Activated CD8-positive, alpha-beta T cell treated with anti-CD3 and anti-CD28 coated beads, Interleukin-2, amount 10 ng/mL, durations not matched to agents 7 days and 5 days (primary cell): ENCODE measurements around the gene PGAP3. TPM values are rescaled to one million over a fixed set of nuclear protein-coding genes. Genes with fewer than 3 reads are reported as not detected.

Source experiments
- ATAC-seq: fragments of 150-1000 bp; cut with Tn5 transposase; one replicate; pipeline ENCODE4 v1.10.0; 2021; ENCODE audit warnings: moderate library complexity
- CTCF ChIA-PET: fragments of 350-600 bp; sonication (Branson Sonifier 250); formaldehyde crosslinking; loops from one replicate; lab custom pipeline; 2021; ENCODE audit warnings: antibody characterized with exemption; lab: Charles Lee
- POLR2A ChIA-PET: fragments of 350-600 bp; sonication (Branson Sonifier 250); formaldehyde crosslinking; loops from one replicate; lab custom pipeline; 2021; ENCODE audit warnings: antibody characterized with exemption; lab: Charles Lee
- DNase-seq: peaks from one replicate; pipeline ENCODE4 v3.0.0-alpha.2; 2020
- H3K27ac Mint-ChIP-seq: one replicate; pipeline ENCODE4 v1.8.0; 2021; ENCODE audit warnings: mild to moderate bottlenecking, mixed read lengths
- H3K27me3 Mint-ChIP-seq: one replicate; pipeline ENCODE4 v1.8.0; 2021; ENCODE audit warnings: low read depth, mixed read lengths
- H3K36me3 Mint-ChIP-seq: one replicate; pipeline ENCODE4 v1.8.0; 2021; ENCODE audit warnings: low read depth, mixed read lengths
- H3K4me1 Mint-ChIP-seq: one replicate; pipeline ENCODE4 v1.8.0; 2021; ENCODE audit warnings: low read depth, mixed read lengths
- H3K4me3 Mint-ChIP-seq: one replicate; pipeline ENCODE4 v1.8.0; 2021; ENCODE audit warnings: mild to moderate bottlenecking, mixed read lengths
- H3K9me3 Mint-ChIP-seq: one replicate; pipeline ENCODE4 v1.8.0; 2022; ENCODE audit warnings: mixed read lengths; ENCODE audit not compliant: insufficient read depth
- total RNA-seq, 2 experiments: library from RNA; stranded (reverse); gene quantifications; one replicate each; pipeline ENCODE4 v1.2.3, GENCODE V29; 2021

The PGAP3 gene
- total RNA-seq, 2 experiments from 2014 or later = 12.3 to 14.7 TPM

DNA sequence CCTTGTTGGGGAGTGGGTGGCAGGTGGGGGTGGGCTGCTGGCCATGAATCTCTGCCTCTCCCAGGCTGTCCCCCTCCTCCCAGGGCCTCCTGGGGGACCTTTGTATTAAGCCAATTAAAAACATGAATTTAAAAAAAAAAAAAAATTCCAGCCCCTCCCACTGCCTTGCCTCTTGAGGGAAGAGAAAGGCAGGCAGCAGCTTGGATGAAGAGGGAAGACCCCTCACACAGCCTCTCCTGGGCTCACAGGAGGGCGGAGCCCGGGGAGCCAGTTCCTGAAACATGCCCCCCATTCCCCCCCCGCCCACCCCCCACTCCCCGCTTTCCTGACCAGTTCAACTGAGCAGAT is 24.5 kb downstream of the PGAP3 start:
- no peak for DNase-seq
- peaks cover 19% of the 10 kb centered on the region for H3K36me3 Mint-ChIP-seq
- peaks cover 15% of the 10 kb centered on the region for H3K4me1 Mint-ChIP-seq
- ATAC-seq = no peak
- H3K27ac Mint-ChIP-seq = no peak overlapping the region
- no peaks in the 10 kb centered on the region for H3K9me3 Mint-ChIP-seq
- CTCF ChIA-PET = interaction anchor here (1.0 kb wide), 1 partner anchor 10 kb away, joined by 3 read pairs; no protein-coding TSS in a partner anchor
- H3K27me3 Mint-ChIP-seq = peaks cover 11% of the 10 kb centered on the region
- POLR2A ChIA-PET = interaction anchor here (0.6 to 1.2 kb wide), 2 partner anchors 30 to 66 kb away, joined by 3 read pairs; no protein-coding TSS in a partner anchor
- no peak overlapping the region for H3K4me3 Mint-ChIP-seq

DNA sequence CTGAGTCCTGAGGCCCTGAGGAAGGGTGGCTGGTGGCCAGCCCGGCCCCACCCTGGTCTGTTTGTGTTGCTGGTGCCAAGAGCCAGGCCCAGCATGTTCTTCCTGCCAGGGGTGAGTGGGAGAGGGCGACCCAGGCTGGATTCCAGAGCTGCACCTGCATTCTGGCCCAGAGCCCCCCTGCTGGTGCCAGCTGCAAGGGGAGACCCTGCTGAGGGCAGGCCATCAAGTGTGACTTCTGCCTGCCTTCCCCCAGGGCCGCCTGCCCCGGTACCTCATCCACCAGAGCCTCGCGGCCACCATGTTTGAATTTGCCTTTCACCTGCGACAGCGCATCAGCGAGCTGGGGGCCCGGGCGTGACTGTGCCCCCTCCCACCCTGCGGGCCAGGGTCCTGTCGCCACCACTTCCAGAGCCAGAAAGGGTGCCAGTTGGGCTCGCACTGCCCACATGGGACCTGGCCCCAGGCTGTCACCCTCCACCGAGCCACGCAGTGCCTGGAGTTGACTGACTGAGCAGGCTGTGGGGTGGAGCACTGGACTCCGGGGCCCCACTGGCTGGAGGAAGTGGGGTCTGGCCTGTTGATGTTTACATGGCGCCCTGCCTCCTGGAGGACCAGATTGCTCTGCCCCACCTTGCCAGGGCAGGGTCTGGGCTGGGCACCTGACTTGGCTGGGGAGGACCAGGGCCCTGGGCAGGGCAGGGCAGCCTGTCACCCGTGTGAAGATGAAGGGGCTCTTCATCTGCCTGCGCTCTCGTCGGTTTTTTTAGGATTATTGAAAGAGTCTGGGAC is 25.1 kb downstream of the PGAP3 start:
- ATAC-seq (no peak), DNase-seq (no peak)
- H3K27me3 Mint-ChIP-seq = peaks cover 11% of the 10 kb centered on the region
- POLR2A ChIA-PET = interaction anchor here (1.2 kb wide), 1 partner anchor 67 kb away, joined by 3 read pairs; no protein-coding TSS in a partner anchor
- H3K4me1 Mint-ChIP-seq = peaks cover 21% of the 10 kb centered on the region
- no peaks in the 10 kb centered on the region for H3K9me3 Mint-ChIP-seq
- H3K4me3 Mint-ChIP-seq = no peak overlapping the region
- CTCF ChIA-PET = interaction anchor here (1.0 kb wide), 1 partner anchor 9 kb away, joined by 3 read pairs; no protein-coding TSS in a partner anchor
- peaks cover 21% of the 10 kb centered on the region for H3K36me3 Mint-ChIP-seq
- no peak overlapping the region for H3K27ac Mint-ChIP-seq

- Mint-ChIP-seq H3K4me1 (peaks cover 21% of the 10 kb centered on the region), H3K27me3 (peaks cover 10% of the 10 kb centered on the region), H3K27ac (no peak overlapping the region), H3K9me3 (no peaks in the 10 kb centered on the region), H3K36me3 (peaks cover 23% of the 10 kb centered on the region), H3K4me3 (no peak overlapping the region)
- ATAC-seq (no peak), DNase-seq (no peak)
- POLR2A ChIA-PET = no interaction called here
- CTCF ChIA-PET = interaction anchor here (1.0 kb wide), 1 partner anchor 8 kb away, joined by 3 read pairs; no protein-coding TSS in a partner anchor
These were observed 25.9 kb downstream of the PGAP3 start for GRCh38 chr17:39661744-39662541.

DNA sequence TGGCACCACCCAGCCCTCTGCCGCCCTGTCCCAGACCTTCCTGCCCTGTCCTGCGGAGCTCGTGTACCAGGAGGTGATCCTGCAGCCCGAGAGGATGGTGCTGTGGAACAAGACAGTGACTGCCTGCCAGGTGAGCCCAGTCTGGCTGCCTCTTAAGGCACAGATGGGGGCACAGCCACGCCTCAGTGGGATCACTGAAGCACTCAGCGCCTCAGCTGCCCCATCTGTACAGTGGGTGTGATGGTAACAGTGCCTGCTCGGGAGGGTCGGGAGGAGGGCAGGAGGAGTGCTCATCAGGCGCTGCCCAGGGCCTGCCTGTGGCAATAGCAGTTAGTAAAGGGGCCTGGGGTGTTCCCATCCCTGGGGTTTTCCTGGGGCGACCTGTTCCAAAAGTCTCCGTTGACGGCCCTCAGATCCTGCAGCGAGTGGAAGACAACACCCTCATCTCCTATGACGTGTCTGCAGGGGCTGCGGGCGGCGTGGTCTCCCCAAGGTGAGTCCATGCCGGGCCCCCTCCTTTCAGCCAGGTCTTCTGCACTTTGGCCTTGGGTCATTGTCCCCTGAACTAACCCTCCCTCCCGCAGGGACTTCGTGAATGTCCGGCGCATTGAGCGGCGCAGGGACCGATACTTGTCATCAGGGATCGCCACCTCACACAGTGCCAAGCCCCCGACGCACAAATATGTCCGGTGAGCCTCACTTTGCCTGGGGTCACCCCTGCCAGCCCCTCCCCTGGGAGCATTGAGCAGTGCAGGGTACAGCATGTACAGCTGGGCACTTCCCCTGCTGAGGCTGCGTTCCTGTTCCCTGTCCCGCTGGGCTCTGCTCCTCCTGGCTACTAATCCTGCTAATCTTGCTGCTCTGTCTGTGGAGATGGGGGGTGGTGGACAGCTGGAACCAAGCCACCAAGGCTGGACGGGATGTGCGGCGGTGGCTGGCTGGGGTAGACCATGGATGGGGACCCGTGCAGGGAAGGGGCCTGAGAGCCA is 27.2 kb downstream of the PGAP3 start:
- ChIA-PET CTCF (interaction anchor here (1.1 to 1.2 kb wide), 2 partner anchors 8 to 39 kb away, joined by 5 to 8 read pairs; partner anchors contain the start of gene PNMT), POLR2A (interaction anchor here (0.6 to 1.0 kb wide), 2 partner anchors 18 to 19 kb away, joined by 3 to 5 read pairs; no protein-coding TSS in a partner anchor)
- Mint-ChIP-seq H3K27me3 (no peaks in the 10 kb centered on the region), H3K4me3 (no peak overlapping the region), H3K9me3 (no peaks in the 10 kb centered on the region), H3K4me1 (peaks cover 20% of the 10 kb centered on the region), H3K36me3 (peaks cover 25% of the 10 kb centered on the region), H3K27ac (peak overlapping the region; percentile 14)
- no peak for DNase-seq
- ATAC-seq = no peak

- peaks cover 27% of the 10 kb centered on the region for H3K36me3 Mint-ChIP-seq
- ATAC-seq (no peak), DNase-seq (no peak)
- no peaks in the 10 kb centered on the region for H3K27me3 Mint-ChIP-seq
- H3K27ac Mint-ChIP-seq = peak overlapping the region; percentile 60
- H3K4me3 Mint-ChIP-seq = no peak overlapping the region
- CTCF ChIA-PET = interaction anchor here (1.0 to 1.2 kb wide), 3 partner anchors 9 to 38 kb away, joined by 3 to 8 read pairs (median 5); partner anchors contain the start of gene PNMT
- POLR2A ChIA-PET = interaction anchor here (1.0 kb wide), 1 partner anchor 19 kb away, joined by 5 read pairs; no protein-coding TSS in a partner anchor
- no peaks in the 10 kb centered on the region for H3K9me3 Mint-ChIP-seq
- H3K4me1 Mint-ChIP-seq = peaks cover 23% of the 10 kb centered on the region
These were observed 27.9 kb downstream of the PGAP3 start for GRCh38 chr17:39660011-39660360.

DNA sequence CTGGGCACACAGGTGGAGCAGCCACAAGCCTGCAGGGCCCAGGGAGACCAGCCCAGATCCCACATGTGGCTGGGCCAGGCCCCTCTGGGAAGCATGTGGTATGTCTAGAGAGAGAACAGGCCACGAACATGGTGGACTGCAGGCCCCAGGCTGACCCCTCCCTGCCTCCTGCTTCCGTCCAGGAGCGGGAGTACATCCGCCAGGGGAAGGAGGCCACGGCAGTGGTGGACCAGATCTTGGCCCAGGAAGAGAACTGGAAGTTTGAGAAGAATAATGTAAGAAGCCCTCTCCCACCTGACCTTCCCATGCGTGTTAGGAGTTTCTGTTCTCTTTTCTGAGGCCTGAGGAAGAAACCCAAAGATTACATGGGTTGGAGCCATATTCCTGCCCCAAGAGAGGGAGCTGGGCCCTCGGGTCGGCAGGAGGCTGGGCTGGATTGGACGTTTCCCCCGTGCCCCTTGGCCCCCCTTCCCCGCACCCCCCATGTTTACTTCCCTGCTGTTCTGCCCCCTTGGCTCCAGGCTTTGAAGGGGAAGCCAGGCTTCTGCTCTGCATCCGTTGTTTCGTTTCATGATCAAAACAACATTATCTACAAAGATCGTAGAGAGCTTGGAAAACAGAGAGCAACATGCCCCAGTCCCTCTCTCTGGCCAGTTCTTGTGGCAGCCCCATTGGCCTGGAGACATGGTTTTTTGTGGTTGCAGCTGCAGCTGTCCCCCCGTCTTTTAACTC is 28.4 kb downstream of the PGAP3 start:
- DNase-seq = no peak
- no peak for ATAC-seq
- Mint-ChIP-seq H3K36me3 (peaks cover 28% of the 10 kb centered on the region), H3K9me3 (no peaks in the 10 kb centered on the region), H3K4me3 (no peak overlapping the region), H3K27ac (peak overlapping the region; percentile 60), H3K27me3 (no peaks in the 10 kb centered on the region), H3K4me1 (peaks cover 28% of the 10 kb centered on the region)
- ChIA-PET CTCF (interaction anchor here (1.0 to 1.2 kb wide), 3 partner anchors 9 to 37 kb away, joined by 3 to 8 read pairs (median 5); partner anchors contain the start of gene PNMT), POLR2A (interaction anchor here (1.0 kb wide), 1 partner anchor 19 kb away, joined by 5 read pairs; no protein-coding TSS in a partner anchor)

- H3K27ac Mint-ChIP-seq = no peak overlapping the region
- no peaks in the 10 kb centered on the region for H3K27me3 Mint-ChIP-seq
- peaks cover 28% of the 10 kb centered on the region for H3K36me3 Mint-ChIP-seq
- no peaks in the 10 kb centered on the region for H3K9me3 Mint-ChIP-seq
- ChIA-PET CTCF (interaction anchor here (0.7 to 1.2 kb wide), 2 partner anchors 12 to 14 kb away, joined by 3 read pairs; no protein-coding TSS in a partner anchor), POLR2A (interaction anchor here (1.3 kb wide), 1 partner anchor 8 kb away, joined by 5 read pairs; no protein-coding TSS in a partner anchor)
- ATAC-seq = no peak
- no peak for DNase-seq
- H3K4me3 Mint-ChIP-seq = no peak overlapping the region
- H3K4me1 Mint-ChIP-seq = peaks cover 31% of the 10 kb centered on the region
These were observed 29.1 kb downstream of the PGAP3 start for GRCh38 chr17:39658760-39659159.

GRCh38 chr17:39658346-39658745 is 29.5 kb downstream of the PGAP3 start:
- DNase-seq (no peak), ATAC-seq (no peak)
- Mint-ChIP-seq H3K36me3 (peaks cover 31% of the 10 kb centered on the region), H3K27me3 (no peaks in the 10 kb centered on the region), H3K27ac (no peak overlapping the region), H3K4me3 (no peak overlapping the region), H3K9me3 (no peaks in the 10 kb centered on the region), H3K4me1 (peaks cover 33% of the 10 kb centered on the region)
- ChIA-PET POLR2A (interaction anchor here (1.3 kb wide), 1 partner anchor 9 kb away, joined by 5 read pairs; no protein-coding TSS in a partner anchor), CTCF (interaction anchor here (0.7 to 2.7 kb wide), 3 partner anchors 13 to 35 kb away, joined by 3 to 9 read pairs (median 3); no protein-coding TSS in a partner anchor)

DNA sequence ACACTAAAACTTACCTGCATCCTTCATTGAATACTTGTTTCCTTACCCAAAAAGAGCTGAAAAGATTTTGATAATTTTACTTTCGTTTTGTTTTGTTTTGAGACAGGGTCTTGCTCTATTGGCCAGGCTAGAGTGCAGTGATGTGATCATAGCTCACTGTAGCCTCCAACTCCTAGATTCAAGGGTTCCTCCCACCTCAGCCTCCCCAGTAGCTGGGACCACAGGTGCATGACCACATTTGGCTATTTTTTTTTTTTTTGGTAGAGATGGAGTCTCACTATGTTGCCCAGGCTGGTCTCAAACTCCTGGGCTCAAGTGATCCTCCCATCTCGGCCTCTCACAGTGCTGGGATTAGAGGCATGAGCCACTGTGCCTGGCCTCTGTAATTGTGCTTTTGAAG is 32.8 kb downstream of the PGAP3 start:
- H3K36me3 Mint-ChIP-seq = peaks cover 19% of the 10 kb centered on the region
- H3K4me3 Mint-ChIP-seq = no peak overlapping the region
- ATAC-seq = no peak
- CTCF ChIA-PET = interaction anchor here (0.7 to 9.0 kb wide), 16 partner anchors 13 to 241 kb away, joined by 3 to 156 read pairs (median 8); partner anchors contain the start of genes MIEN1, PGAP3, PNMT and PPP1R1B
- no peak for DNase-seq
- H3K27ac Mint-ChIP-seq = no peak overlapping the region
- no peaks in the 10 kb centered on the region for H3K27me3 Mint-ChIP-seq
- POLR2A ChIA-PET = interaction anchor here (0.6 to 1.9 kb wide), 3 partner anchors 33 to 65 kb away, joined by 3 to 5 read pairs (median 3); partner anchors contain the start of gene PGAP3
- H3K9me3 Mint-ChIP-seq = no peaks in the 10 kb centered on the region
- H3K4me1 Mint-ChIP-seq = peaks cover 43% of the 10 kb centered on the region
